Dermis microvascular lymphatic vessel endothelial cell (primary cell): ENCODE measurements around the gene RASSF7. TPM values are rescaled to one million over a fixed set of nuclear protein-coding genes. Genes with fewer than 3 reads are reported as not detected.

Source experiments
- DNase-seq, 2 donors: peaks; one replicate each; pipeline versions ENCODE4 v3.0.0 to v3.0.0-alpha.2; 2010; ENCODE audit warnings: low read depth in 2 of 2
- total RNA-seq: library from RNA; depleted of rRNA; stranded (reverse); fragments of >200 nt; gene quantifications from 2 replicates; pipeline ENCODE4 v1.2.1, GENCODE V29; 2014

The RASSF7 gene
- total RNA-seq, 1 donor from 2014 or later: 13.9 TPM

DNA sequence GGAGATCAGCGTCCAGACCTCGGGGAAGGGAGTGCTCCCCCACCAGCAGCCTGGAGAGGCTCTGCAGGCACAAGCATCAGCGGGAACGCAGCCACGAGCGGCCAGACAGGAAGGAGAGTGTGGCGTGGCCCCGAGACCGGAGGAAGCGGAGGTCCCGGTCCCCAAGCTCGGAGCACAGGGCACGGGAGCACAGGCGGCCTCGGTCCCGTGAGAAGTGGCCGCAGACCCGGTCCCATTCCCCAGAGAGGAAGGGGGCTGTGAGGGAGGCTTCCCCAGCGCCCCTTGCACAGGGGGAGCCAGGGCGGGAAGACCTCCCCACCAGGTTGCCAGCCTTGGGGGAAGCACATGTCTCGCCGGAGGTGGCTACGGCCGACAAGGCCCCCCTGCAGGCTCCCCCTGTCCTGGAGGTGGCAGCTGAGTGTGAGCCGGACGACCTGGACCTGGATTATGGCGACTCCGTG lies 48.1 kb downstream of the RASSF7 start:
- peak; percentile 24 to 33 for DNase-seq

DNA sequence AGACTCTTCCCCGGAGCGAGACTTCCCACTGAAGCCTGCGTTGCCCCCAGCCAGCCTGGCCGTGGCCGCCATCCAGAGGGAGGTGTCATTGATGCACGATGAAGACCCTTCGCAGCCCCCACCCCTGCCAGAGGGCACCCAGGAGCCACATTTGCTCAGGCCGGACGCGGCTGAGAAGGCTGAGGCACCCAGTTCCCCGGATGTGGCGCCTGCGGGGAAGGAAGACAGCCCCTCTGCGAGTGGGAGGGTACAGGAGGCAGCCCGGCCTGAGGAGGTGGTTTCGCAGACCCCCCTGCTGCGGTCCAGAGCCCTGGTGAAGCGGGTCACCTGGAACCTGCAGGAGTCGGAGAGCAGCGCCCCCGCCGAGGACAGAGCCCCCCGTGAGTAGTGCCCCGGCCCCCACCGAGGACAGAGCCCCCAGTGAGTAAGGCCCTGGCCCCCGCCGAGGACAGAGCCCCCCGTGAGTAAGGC lies 48.6 kb downstream of the RASSF7 start:
- no peak for DNase-seq

DNA sequence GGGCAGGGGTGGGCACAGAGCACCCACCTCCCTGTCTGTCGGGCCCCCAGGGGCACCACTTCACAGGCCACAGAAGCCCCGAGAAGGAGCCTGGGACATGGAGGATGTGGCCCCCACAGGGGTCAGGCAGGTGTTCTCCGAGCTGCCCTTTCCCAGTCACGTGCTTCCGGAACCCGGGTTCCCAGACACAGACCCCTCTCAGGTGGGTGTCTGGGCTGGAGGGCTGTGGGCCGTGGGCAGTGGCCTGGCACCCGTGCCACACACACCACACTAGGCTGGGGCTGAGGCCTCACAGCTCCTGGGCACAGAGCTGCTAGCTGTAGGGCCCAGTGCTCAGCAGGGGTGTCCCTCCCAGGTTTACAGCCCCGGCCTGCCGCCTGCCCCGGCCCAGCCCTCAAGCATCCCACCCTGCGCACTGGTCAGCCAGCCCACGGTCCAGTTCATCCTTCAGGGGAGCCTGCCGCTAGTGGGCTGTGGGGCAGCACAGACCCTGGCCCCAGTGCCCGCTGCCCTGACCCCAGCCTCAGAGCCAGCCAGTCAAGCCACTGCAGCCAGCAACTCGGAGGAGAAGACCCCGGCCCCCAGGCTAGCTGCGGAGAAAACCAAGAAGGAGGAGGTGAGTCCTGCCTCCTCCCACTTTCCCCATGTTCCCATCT lies 49.5 kb downstream of the RASSF7 start:
- no peak for DNase-seq

DNA sequence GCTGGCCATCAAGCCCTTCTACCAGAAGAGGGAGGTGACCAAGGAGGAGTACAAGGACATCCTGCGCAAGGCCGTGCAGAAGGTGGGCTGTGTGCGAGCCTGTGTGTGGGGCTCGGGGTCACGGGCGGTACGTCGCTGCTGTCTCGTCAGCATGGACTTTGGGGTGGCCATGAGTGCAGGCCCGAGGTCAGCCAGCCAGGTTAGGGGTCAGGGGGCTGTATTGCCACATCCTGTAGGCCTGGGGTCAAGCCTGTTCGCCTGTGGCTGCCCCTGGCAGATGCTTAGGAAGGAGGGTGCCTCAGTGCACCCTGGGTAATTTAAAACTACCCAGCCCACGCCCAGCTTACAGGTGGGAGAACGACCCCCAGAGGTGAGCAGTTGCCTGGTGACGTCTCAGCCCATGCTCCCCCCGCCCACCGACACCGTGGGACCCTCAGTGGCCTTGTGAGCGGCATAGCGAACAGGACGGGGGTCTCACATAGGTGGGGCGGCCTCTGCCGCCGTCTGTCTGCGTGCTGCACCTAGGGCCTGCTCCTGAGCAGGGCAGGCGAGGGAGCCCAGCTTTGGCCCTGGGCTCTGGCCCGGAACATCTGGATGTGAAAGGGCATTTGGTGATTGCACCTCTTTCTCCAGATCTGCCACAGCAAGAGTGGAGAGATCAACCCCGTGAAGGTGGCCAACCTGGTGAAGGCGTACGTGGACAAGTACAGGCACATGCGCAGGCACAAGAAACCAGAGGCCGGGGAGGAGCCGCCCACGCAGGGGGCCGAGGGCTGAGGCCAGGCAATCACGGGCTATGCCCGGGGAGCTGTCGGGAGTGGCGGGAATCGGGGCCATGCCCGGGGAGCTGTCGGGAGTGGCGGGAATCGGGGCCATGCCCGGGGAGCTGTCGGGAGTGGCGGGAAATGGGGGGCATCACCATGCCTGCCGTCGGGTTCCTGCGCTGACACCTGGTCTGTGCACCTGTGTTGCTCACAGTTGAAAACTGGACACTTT lies 50.5 kb downstream of the RASSF7 start:
- no peak for DNase-seq

DNA sequence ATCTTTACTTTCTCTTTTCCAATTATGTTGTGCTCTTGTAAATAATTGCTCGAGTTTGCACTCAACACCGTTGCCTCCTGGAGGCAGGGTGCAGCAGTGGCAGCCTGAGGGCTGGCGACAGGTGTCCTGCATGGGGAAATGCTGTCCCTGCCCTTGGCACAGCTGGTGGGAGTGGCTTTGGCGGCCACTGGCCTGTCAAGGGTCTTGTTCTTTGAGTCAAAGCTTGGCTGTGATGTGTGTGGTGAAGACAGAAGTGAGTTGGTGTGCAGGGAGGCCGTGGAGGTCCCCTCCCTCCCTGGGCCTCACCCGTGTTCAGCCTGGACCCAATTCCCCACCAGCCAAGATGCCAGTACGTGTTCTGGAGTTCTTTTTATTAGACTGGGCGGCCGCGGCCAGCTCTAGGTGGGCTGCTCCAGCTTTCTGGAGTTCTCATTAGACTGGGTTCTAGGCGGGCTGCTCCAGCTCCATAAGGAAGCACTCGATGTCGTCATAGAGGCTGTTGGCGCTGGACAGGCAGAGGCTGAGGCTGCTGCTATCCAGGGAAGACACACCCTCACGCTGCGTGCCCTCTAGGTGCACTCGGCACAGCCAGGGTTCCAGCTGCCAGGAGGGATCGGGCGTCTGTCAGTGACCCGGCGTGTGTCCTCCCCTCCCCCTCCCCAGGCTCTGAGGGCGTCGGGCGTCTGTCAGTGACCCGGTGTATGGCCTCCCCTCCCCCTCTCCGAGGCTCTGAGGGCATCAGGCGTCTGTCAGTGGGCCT lies 51.6 kb downstream of the RASSF7 start:
- peak in 1 of 2 donors; percentile 24 for DNase-seq

DNA sequence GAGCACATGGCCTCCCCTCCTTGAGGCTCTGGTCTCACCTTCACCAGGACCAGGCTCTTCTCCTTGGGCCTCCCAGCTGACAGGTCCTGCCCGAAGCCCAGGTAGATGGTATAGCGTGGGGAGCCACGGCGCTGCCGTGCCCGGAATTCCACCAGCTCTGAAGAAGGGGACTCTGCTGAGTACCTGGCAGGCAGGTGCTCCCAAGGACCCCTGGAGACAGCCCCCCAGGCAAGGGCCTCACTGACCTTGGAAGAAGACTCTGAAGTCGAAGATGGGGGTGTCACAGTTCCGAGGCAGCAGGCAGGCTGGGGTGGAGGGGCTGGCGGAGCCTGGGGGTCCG lies 52.2 kb downstream of the RASSF7 start:
- no peak for DNase-seq

DNA sequence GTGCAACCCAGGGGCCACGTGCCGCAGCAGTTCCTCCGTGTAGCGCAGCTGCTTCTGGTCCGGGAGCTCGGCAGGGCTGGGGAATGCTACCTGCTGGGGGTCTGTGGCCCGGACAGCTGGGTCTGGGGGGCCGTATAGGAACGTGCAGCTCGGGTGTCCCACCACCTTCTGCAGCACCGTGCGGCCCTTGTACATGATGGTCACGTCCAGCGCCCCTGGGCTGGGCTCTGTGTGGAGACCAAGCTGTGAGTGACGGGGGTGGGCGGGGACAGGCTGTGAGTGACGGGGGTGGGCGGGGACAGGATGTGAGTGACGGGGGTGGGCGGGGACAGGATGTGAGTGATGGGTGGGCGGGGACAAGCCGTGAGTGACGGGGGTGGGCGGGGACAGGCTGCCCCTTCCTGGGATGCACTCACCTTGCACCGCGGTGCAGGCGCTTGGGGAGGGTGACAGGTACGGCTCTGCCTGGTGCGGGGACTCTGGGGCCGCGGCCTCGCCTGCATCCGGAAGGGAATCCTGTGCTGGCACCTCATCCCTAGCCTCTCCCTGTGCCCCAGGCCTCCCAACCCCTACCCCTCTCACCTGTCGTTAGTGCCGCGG lies 52.7 kb downstream of the RASSF7 start:
- DNase-seq: peak; percentile 34 to 82

Other genes with a start within 250 kb of the RASSF7 start
- gene IFITM1, start 246.9 kb upstream of the RASSF7 start, total RNA-seq: 1.0 and 1.1 TPM in 2 replicates
- 30.9 and 86.0 TPM in 2 replicates for gene IFITM3, start 240.1 kb upstream of the RASSF7 start, total RNA-seq
- 0.51 and 0.89 TPM in 2 replicates for gene B4GALNT4, start 191.5 kb upstream of the RASSF7 start, total RNA-seq
- 0.38 and 0.39 TPM in 2 replicates for gene PKP3, start 166.8 kb upstream of the RASSF7 start, total RNA-seq
- 33.6 and 44.0 TPM in 2 replicates for gene SIGIRR, start 146.0 kb upstream of the RASSF7 start, total RNA-seq
- 1.4 and 2.7 TPM in 2 replicates for gene ANO9, start 119.0 kb upstream of the RASSF7 start, total RNA-seq
- 19.4 and 40.2 TPM in 2 replicates for gene PTDSS2, start 110.7 kb upstream of the RASSF7 start, total RNA-seq
- 210 and 302 TPM in 2 replicates for gene RNH1, start 53.7 kb upstream of the RASSF7 start, total RNA-seq
- gene HRAS, start 25.4 kb upstream of the RASSF7 start, total RNA-seq: 43.7 and 50.6 TPM in 2 replicates
- 0.26 and 0.51 TPM in 2 replicates for gene LRRC56, start 23.4 kb upstream of the RASSF7 start, total RNA-seq
- gene LMNTD2, start 232 bp upstream of the RASSF7 start, total RNA-seq: 0.90 and 2.0 TPM in 2 replicates
- gene PHRF1, start 15.5 kb downstream of the RASSF7 start, total RNA-seq: 16.8 and 23.8 TPM in 2 replicates
- gene IRF7, start 55.0 kb downstream of the RASSF7 start, total RNA-seq: 6.7 and 16.2 TPM in 2 replicates
- gene CDHR5, start 64.0 kb downstream of the RASSF7 start, total RNA-seq: not detected in 2 replicates
- not detected in 2 replicates for gene SCT, start 66.2 kb downstream of the RASSF7 start, total RNA-seq
- under 0.01 TPM in 1 of 2 replicates, not detected in the other for gene DRD4, start 76.3 kb downstream of the RASSF7 start, total RNA-seq
- gene DEAF1, start 134.3 kb downstream of the RASSF7 start, total RNA-seq: 30.9 and 37.6 TPM in 2 replicates
- gene TMEM80, start 134.8 kb downstream of the RASSF7 start, total RNA-seq: 7.6 and 15.3 TPM in 2 replicates
- gene EPS8L2, start 145.3 kb downstream of the RASSF7 start, total RNA-seq: 2.7 and 3.0 TPM in 2 replicates
- 112 and 113 TPM in 2 replicates for gene TALDO1, start 186.5 kb downstream of the RASSF7 start, total RNA-seq
- gene GATD1, start 216.5 kb downstream of the RASSF7 start, total RNA-seq: 19.3 and 32.4 TPM in 2 replicates
- gene CEND1, start 229.1 kb downstream of the RASSF7 start, total RNA-seq: under 0.01 and 0.13 TPM in 2 replicates
- gene SLC25A22, start 237.3 kb downstream of the RASSF7 start, total RNA-seq: 4.0 and 7.7 TPM in 2 replicates
- 4.5 and 4.9 TPM in 2 replicates for gene PIDD1, start 244.3 kb downstream of the RASSF7 start, total RNA-seq
- gene RPLP2, start 249.0 kb downstream of the RASSF7 start, total RNA-seq: 253 and 338 TPM in 2 replicates